OCI-LY7 (cell line): Measurements from ENCODE around the gene BARHL2. TPM values are rescaled to one million over a fixed set of nuclear protein-coding genes. Genes with fewer than 3 reads are reported as not detected.

Experiments
- BruUV-seq: library from RNA; stranded (reverse); fragments of 400-500 nt; replicated peaks from 2 replicates; lab custom pipeline; 2021; lab: Mats Ljungman, UMichigan
- CTCF ChIA-PET: fragments of 300-600 bp; sonication (Branson Sonifier 250); formaldehyde crosslinking; loops from one replicate; lab custom pipeline; 2022; ENCODE audit warnings: antibody characterized with exemption; ENCODE audit not compliant: unreplicated experiment; lab: Charles Lee
- POLR2A ChIA-PET: fragments of 300-600 bp; sonication (Branson Sonifier 250); formaldehyde crosslinking; loops from one replicate; lab custom pipeline; 2022; ENCODE audit warnings: antibody characterized with exemption; lab: Charles Lee
- DNase-seq: peaks from one replicate; pipeline ENCODE4 v3.0.0-alpha.2; 2015; ENCODE audit warnings: low spot score
- H2AFZ ChIP-seq: fragments of 200-600 bp; sonication (generic), shearing (Covaris generic); 2 replicates; pipeline ENCODE4 v1.6.1; 2014; ENCODE audit warnings: mild to moderate bottlenecking, antibody characterized with exemption, low read length, moderate library complexity
- H3K27ac ChIP-seq: fragments of 200-600 bp; sonication (generic); 2 replicates; pipeline ENCODE4 v1.5.1; 2014; ENCODE audit warnings: mixed run types, low read depth, mild to moderate bottlenecking, moderate library complexity, low read length, inconsistent platforms; ENCODE audit not compliant: poor library complexity, severe bottlenecking
- H3K36me3 ChIP-seq: fragments of 200-600 bp; sonication (generic); 2 replicates; pipeline ENCODE4 v1.6.1; 2014; ENCODE audit warnings: mild to moderate bottlenecking, antibody characterized with exemption, low read length, moderate library complexity, mixed read lengths; ENCODE audit not compliant: insufficient read depth
- H3K4me1 ChIP-seq: fragments of 200-600 bp; sonication (generic); 2 replicates; pipeline ENCODE4 v1.5.1; 2014; ENCODE audit warnings: mild to moderate bottlenecking, low read length; ENCODE audit not compliant: insufficient read depth, poor library complexity, severe bottlenecking
- H3K4me2 ChIP-seq: fragments of 200-600 bp; sonication (generic); 2 replicates; pipeline ENCODE4 v1.6.1; 2014; ENCODE audit warnings: mild to moderate bottlenecking, low read length
- H3K4me3 ChIP-seq: fragments of 200-600 bp; sonication (generic); 2 replicates; pipeline ENCODE4 v1.5.1; 2014; ENCODE audit warnings: mild to moderate bottlenecking, low read depth, low read length; ENCODE audit not compliant: poor library complexity, severe bottlenecking
- H3K79me2 ChIP-seq: fragments of 200-600 bp; sonication (generic); 2 replicates; pipeline ENCODE4 v1.6.1; 2016; ENCODE audit warnings: low read depth, mild to moderate bottlenecking, low read length, moderate library complexity, mixed read lengths; ENCODE audit not compliant: insufficient read depth
- H3K9me2 ChIP-seq: fragments of 200-600 bp; sonication (generic); 2 replicates; pipeline ENCODE4 v1.6.1; 2016; ENCODE audit warnings: mild to moderate bottlenecking, low read length, mixed read lengths; ENCODE audit not compliant: insufficient read depth
- H3K9me3 ChIP-seq: fragments of 200-600 bp; sonication (generic); 2 replicates; pipeline ENCODE4 v1.6.1; 2014; ENCODE audit warnings: mild to moderate bottlenecking, mixed run types, low read length, mixed read lengths
- H4K20me1 ChIP-seq: fragments of 200-600 bp; sonication (generic); 2 replicates; pipeline ENCODE4 v1.6.1; 2014; ENCODE audit warnings: mild to moderate bottlenecking, antibody characterized with exemption, low read length, moderate library complexity, mixed read lengths; ENCODE audit not compliant: insufficient read depth
- EZH2phosphoT487 ChIP-seq: fragments of 200-600 bp; sonication (generic); IDR thresholded peaks from 2 replicates; pipeline ENCODE4 v1.6.1; 2018; ENCODE audit warnings: low read depth, borderline replicate concordance, mild to moderate bottlenecking, mixed run types, antibody characterized with exemption, low read length, moderate library complexity, mixed read lengths
- intact Hi-C: fragments of 100-400 bp; cut with micrococcal nuclease; formaldehyde crosslinking; loops from one replicate; pipeline ENCODE4 v1.10.0; 2022; ENCODE audit not compliant: unreplicated experiment
- total RNA-seq, 2 experiments: library from RNA; depleted of rRNA in 1 of 2; stranded (reverse); fragments of >200 nt in 1 of 2; shearing (Covaris generic) in 1 of 2; gene quantifications; 2 replicates each; pipeline ENCODE4 v1.2.3, GENCODE V29; 2014 to 2022
- TF ChIP-seq, protein P1 (sequence below): fragments of 200-600 bp; sonication (generic); conservative IDR thresholded peaks from 2 replicates; pipeline ENCODE4 v1.5.1; 2014; ENCODE audit warnings: mild to moderate bottlenecking, antibody characterized with exemption, low read length, moderate library complexity, mixed read lengths

BARHL2 gene
- total RNA-seq, 2 experiments from 2014 or later: not detected

DNA sequence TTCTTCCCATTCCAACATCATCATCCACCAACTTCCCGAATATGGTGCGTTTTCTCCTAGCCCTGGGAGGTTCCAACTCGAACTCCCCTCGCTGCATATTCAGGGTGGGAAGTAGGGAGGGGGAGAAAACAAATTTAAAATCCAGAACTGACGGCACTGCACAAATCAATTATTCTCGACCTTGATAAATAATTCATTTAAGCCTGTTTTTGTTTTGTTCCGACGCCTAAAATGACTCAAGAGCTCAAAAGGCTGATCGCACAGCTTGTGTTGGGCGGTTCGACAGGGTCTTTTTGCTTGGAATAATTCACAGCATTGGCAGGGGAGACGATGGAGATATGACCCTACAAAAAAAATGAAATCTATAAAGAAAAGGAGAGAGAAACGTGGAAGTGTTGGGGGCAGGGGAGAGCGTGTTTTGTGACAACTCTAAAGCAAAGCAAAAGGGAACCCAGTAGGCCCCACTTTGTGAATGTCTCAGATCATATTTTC is 3.1 kb upstream of the BARHL2 start:
- DNase-seq: no peak
- Histone ChIP-seq H3K79me2 (no peaks in the 10 kb centered on the region), H3K4me1 (no peaks in the 10 kb centered on the region), H3K9me3 (no peaks in the 10 kb centered on the region), H3K27ac (no peak overlapping the region), H3K4me3 (no peak overlapping the region), H2AFZ (peak overlapping the region; percentile 12; the same call in 1 of the 2 replicates), H3K9me2 (no peaks in the 10 kb centered on the region), H3K4me2 (no peak overlapping the region), H3K36me3 (no peaks in the 10 kb centered on the region), H4K20me1 (no peaks in the 10 kb centered on the region)
- TF ChIP-seq EZH2phosphoT487: no peak
- POLR2A ChIA-PET: interaction anchor here (0.5 kb wide), 1 partner anchor 50 kb away, joined by 4 read pairs; no protein-coding TSS in a partner anchor
- BruUV-seq: no TSS peak
- intact Hi-C loops: loop anchor here (2.0 kb wide), 1 partner anchor 245 kb away; no protein-coding TSS in a partner anchor
- CTCF ChIA-PET: no interaction called here

DNA sequence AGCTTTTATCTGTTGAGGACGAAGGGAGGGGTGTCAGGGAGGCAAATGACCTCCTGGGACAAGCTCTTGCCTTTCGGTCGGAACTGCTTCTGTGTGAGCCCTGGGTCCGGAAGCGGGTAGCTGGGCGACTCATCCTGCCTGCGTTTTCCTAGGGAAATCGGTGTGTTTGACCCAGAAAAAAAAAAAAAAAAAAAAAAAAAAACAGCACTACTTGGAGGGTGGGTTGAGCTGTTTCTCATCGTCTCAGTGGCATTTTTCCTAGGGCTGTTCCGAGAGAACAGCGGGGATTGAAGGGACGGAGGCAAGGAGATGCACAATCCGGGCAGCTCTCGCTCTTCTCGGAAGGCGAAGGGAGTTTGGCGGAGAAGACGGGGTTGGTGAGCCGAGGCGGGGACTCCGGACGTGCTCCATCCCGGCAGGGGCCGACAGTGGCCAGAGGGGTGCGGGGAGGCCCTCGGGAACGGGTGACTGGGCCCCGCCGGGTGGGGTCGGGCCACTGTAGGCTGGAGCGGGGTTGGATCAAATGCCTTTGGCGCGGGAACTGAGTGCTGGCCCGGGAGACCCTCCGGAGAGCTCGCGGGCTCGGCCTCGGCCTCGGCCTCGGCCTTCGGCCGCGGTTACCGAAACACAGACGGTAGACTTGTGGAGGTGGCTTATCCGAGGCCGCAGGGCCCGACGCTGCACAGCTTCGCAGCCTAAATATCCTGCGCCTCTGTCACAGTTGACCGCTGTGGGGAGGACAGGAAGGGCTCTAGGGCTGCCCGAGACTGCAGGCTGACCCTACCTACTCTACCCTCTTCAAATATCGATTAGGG is 2.4 kb upstream of the BARHL2 start:
- no peaks in the 10 kb centered on the region for H3K9me3 ChIP-seq
- H3K4me1 ChIP-seq: no peaks in the 10 kb centered on the region
- no peak for DNase-seq
- no peaks in the 10 kb centered on the region for H4K20me1 ChIP-seq
- no peak overlapping the region for H3K27ac ChIP-seq
- TF ChIP-seq, protein P1, sequence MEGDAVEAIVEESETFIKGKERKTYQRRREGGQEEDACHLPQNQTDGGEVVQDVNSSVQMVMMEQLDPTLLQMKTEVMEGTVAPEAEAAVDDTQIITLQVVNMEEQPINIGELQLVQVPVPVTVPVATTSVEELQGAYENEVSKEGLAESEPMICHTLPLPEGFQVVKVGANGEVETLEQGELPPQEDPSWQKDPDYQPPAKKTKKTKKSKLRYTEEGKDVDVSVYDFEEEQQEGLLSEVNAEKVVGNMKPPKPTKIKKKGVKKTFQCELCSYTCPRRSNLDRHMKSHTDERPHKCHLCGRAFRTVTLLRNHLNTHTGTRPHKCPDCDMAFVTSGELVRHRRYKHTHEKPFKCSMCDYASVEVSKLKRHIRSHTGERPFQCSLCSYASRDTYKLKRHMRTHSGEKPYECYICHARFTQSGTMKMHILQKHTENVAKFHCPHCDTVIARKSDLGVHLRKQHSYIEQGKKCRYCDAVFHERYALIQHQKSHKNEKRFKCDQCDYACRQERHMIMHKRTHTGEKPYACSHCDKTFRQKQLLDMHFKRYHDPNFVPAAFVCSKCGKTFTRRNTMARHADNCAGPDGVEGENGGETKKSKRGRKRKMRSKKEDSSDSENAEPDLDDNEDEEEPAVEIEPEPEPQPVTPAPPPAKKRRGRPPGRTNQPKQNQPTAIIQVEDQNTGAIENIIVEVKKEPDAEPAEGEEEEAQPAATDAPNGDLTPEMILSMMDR: no peak
- no peak overlapping the region for H3K4me2 ChIP-seq
- intact Hi-C loops: loop anchor here (2.0 kb wide), 1 partner anchor 245 kb away; no protein-coding TSS in a partner anchor
- H3K79me2 ChIP-seq: no peaks in the 10 kb centered on the region
- BruUV-seq: no TSS peak
- no peak overlapping the region for H3K4me3 ChIP-seq
- H3K36me3 ChIP-seq: no peaks in the 10 kb centered on the region
- ChIA-PET POLR2A (interaction anchor here (0.5 to 0.7 kb wide), 2 partner anchors 49 to 583 kb away, joined by 4 to 12 read pairs; no protein-coding TSS in a partner anchor), CTCF (no interaction called here)
- no peak overlapping the region for H2AFZ ChIP-seq
- H3K9me2 ChIP-seq: no peaks in the 10 kb centered on the region

DNA sequence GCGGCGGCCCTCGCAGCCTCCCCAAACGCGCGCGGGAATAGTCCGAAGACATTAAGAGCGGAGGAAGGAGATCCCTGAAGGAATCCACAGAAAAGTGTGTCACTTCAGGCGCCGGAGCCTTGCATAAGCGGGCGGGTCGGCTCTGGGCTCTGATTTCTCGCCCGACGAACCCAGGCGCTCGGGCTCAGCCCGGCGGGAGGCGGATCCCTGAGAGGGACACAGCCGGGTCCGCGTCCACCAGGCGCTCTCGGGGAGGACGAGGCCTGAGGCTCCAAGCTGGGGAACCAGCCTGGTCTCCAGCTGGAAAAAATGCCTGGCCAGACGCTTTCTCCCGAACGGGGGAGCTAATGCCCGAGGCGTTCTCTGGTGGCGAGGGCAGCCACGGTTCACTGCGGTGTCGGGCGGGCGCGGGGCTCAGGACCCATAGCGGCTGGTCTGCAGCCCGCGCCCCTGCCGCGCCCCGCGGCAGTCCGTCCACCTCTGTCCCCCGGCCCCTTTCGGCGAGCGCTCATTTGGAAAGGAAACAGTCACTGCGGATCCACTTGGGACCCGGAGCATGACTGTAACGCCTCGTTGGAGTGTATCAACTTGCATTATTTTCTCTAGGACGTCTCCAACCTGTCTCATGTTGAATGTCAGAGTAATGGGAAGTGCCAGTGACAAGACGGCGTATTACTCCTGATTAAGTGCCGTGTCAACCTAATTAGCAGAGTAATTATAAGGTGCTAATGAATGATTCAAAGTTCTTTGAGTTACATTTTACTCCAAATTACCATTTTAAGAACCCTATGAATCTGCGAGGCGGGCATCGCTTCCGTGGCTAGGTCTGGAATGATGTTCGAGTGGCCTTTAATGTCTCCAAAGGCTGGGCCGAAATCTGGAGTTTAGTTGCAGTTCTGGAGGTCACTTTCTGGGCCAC is 1.6 kb upstream of the BARHL2 start:
- BruUV-seq: no TSS peak
- no peak overlapping the region for H2AFZ ChIP-seq
- CTCF ChIA-PET: no interaction called here

More for the DNA sequence above, 1.6 kb upstream of the BARHL2 start:
- Histone ChIP-seq H4K20me1 (no peaks in the 10 kb centered on the region), H3K4me3 (no peak overlapping the region), H3K4me1 (no peaks in the 10 kb centered on the region), H3K9me3 (no peaks in the 10 kb centered on the region), H3K27ac (no peak overlapping the region), H3K36me3 (no peaks in the 10 kb centered on the region), H3K79me2 (no peaks in the 10 kb centered on the region), H3K4me2 (no peak overlapping the region), H3K9me2 (no peaks in the 10 kb centered on the region)
- TF ChIP-seq, protein P1: no peak
- no peak for TF ChIP-seq EZH2phosphoT487
- no peak for DNase-seq
- intact Hi-C loops: no loop called here
- POLR2A ChIA-PET: interaction anchor here (0.7 kb wide), 1 partner anchor 582 kb away, joined by 12 read pairs; no protein-coding TSS in a partner anchor
